Prostate gland (tissue), 2 donors: ENCODE data around the gene GRID1.

Source experiments
- CTCF ChIP-seq, 4 experiments: fragments of 200-600 bp in 2 of 4; fragments of 450-650 bp in 2 of 4; sonication (generic) in 2 of 4; IDR thresholded peaks; 1 replicate in 3 of 4; 2 replicates in 1 of 4; pipeline ENCODE4 v1.5.1; 2016 to 2019; ENCODE audit warnings: antibody characterized with exemption in 4 of 4, mild to moderate bottlenecking in 2 of 4, moderate library complexity in 2 of 4
- POLR2A ChIP-seq: fragments of 450-650 bp; IDR thresholded peaks from one replicate; pipeline ENCODE4 v1.6.1; 2016; ENCODE audit warnings: antibody characterized with exemption, mild to moderate bottlenecking
- POLR2AphosphoS5 ChIP-seq: sonication (generic); formaldehyde crosslinking; IDR thresholded peaks from one replicate; pipeline ENCODE4 v1.6.1; 2017; ENCODE audit warnings: antibody characterized with exemption

DNA sequence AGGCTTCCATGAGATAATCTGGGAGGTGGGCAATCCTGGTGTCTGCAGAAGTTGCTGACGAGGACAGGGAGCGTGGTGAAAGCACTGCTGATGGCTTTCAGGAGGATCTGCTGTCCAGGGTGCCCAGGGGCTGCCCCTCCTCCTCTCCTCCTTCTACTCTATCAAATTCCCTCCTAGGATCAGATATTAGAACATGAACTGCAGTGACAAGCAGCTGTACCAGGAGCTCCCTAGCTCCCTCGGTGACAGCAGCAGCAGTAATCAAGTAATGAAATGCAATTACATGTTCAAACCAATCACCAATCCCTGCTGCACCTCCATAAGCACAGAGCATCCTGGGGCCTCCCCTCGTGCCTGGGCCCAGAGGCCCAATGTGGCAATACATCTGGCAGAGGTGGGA is 46.9 kb downstream of the GRID1 start:
- TF ChIP-seq POLR2A: no peak
- TF ChIP-seq CTCF (IDR thresholded peaks at IDR 0.05): no peak
- TF ChIP-seq POLR2AphosphoS5: no peak
